GM19043 (cell line): ENCODE data around the gene EXOC6.

Experiments used
- ATAC-seq: cut with Tn5 transposase; IDR thresholded peaks from one replicate; pipeline ENCODE4 v1.9.1; 2021; ENCODE audit warnings: low read depth; ENCODE audit not compliant: unreplicated experiment

EXOC6 gene

GRCh38 chr10:93061594-93062513 is 213.5 kb downstream of the EXOC6 start:
- ATAC-seq, result no peak

- ATAC-seq, result no peak
Measured at GRCh38 chr10:93062514-93063143, 214.3 kb downstream of the EXOC6 start.

- no peak for ATAC-seq
Measured at GRCh38 chr10:93063144-93063976, 215.0 kb downstream of the EXOC6 start.

GRCh38 chr10:93063977-93064660 is 215.8 kb downstream of the EXOC6 start:
- ATAC-seq, result no peak

GRCh38 chr10:93064874-93065660 is 216.7 kb downstream of the EXOC6 start:
- ATAC-seq, result no peak

GRCh38 chr10:93065675-93066543 is 217.6 kb downstream of the EXOC6 start:
- no peak for ATAC-seq

GRCh38 chr10:93066544-93066913 is 218.2 kb downstream of the EXOC6 start:
- ATAC-seq, result no peak

GRCh38 chr10:93067443-93068365 is 219.4 kb downstream of the EXOC6 start:
- ATAC-seq, result no peak

- ATAC-seq, result no peak
Measured at GRCh38 chr10:93068411-93069244, 220.3 kb downstream of the EXOC6 start.

- no peak for ATAC-seq
Measured at GRCh38 chr10:93069245-93069561, 220.9 kb downstream of the EXOC6 start.

GRCh38 chr10:93070378-93071176 is 222.3 kb downstream of the EXOC6 start:
- no peak for ATAC-seq

GRCh38 chr10:93071177-93071472 is 222.8 kb downstream of the EXOC6 start:
- no peak for ATAC-seq

GRCh38 chr10:93071674-93072224 is 223.4 kb downstream of the EXOC6 start:
- ATAC-seq, result no peak

GRCh38 chr10:93072225-93072712 is 223.9 kb downstream of the EXOC6 start:
- ATAC-seq, result no peak

- no peak for ATAC-seq
Measured at GRCh38 chr10:93072713-93073538, 224.6 kb downstream of the EXOC6 start.
